Cardiac muscle cell (in vitro differentiated cells and primary cell): ENCODE data around the gene SYNPO2. TPM values are rescaled to one million over a fixed set of nuclear protein-coding genes. Genes with fewer than 3 reads are reported as not detected.
"Not testable (repeated sequence)": the region's sequence is repeated elsewhere in the genome, so short reads cannot be mapped to it uniquely, and the experiment has no call there.

Experiments
- DNase-seq, 2 donors: peaks; one replicate each; pipeline versions ENCODE4 v3.0.0 to v3.0.0-alpha.2; 2010 to 2017; ENCODE audit warnings: low read depth in 1 of 2, low spot score in 1 of 2
- H3K27ac ChIP-seq: fragments of 200-600 bp; sonication (generic); 2 replicates; pipeline ENCODE4 v1.5.1; 2016
- H3K27me3 ChIP-seq: fragments of 200-600 bp; sonication (generic); 2 replicates; pipeline ENCODE4 v1.6.0; 2016; ENCODE audit warnings: control low read depth
- H3K36me3 ChIP-seq: fragments of 200-600 bp; sonication (generic); 2 replicates; pipeline ENCODE4 v1.5.1; 2016; ENCODE audit warnings: control low read depth
- H3K4me1 ChIP-seq: fragments of 200-600 bp; sonication (generic); 2 replicates; pipeline ENCODE4 v1.8.1; 2017; ENCODE audit warnings: low read depth, mild to moderate bottlenecking, mixed run types
- H3K4me3 ChIP-seq: fragments of 200-600 bp; sonication (generic); 2 replicates; pipeline ENCODE4 v1.5.1; 2016; ENCODE audit warnings: mild to moderate bottlenecking
- H3K9me3 ChIP-seq: fragments of 200-600 bp; sonication (generic); 2 replicates; pipeline ENCODE4 v1.5.1; 2017; ENCODE audit warnings: low read depth, mild to moderate bottlenecking, control low read depth
- polyA plus RNA-seq: library from polyadenylated mRNA; unstranded; fragments of >200 nt; fragmentation: Nextera tagmentation; extraction: Ambion mirVana; gene quantifications from 2 replicates; pipeline ENCODE4 v1.2.1, GENCODE V29; 2016
- total RNA-seq: library from RNA; depleted of rRNA; stranded (reverse); fragments of >200 nt; gene quantifications from 2 replicates; pipeline ENCODE4 v1.2.3, GENCODE V29; 2016
- TF ChIP-seq, protein P1 (sequence below): IDR thresholded peaks from 2 replicates; pipeline ENCODE4 v1.5.1; 2012; ENCODE audit warnings: low read depth, mild to moderate bottlenecking, low read length

Gene SYNPO2
- total and polyA plus RNA-seq, 2 experiments from 2014 or later, result 14.7 to 35.6 TPM

- Histone ChIP-seq H3K4me3 (no peak overlapping the region), H3K9me3 (no peaks in the 10 kb centered on the region), H3K36me3 (no peaks in the 10 kb centered on the region), H3K27ac (peak overlapping the region; percentile 16), H3K4me1 (no peaks in the 10 kb centered on the region), H3K27me3 (no peaks in the 10 kb centered on the region)
- TF ChIP-seq, protein P1, sequence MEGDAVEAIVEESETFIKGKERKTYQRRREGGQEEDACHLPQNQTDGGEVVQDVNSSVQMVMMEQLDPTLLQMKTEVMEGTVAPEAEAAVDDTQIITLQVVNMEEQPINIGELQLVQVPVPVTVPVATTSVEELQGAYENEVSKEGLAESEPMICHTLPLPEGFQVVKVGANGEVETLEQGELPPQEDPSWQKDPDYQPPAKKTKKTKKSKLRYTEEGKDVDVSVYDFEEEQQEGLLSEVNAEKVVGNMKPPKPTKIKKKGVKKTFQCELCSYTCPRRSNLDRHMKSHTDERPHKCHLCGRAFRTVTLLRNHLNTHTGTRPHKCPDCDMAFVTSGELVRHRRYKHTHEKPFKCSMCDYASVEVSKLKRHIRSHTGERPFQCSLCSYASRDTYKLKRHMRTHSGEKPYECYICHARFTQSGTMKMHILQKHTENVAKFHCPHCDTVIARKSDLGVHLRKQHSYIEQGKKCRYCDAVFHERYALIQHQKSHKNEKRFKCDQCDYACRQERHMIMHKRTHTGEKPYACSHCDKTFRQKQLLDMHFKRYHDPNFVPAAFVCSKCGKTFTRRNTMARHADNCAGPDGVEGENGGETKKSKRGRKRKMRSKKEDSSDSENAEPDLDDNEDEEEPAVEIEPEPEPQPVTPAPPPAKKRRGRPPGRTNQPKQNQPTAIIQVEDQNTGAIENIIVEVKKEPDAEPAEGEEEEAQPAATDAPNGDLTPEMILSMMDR, result no peak
- peak in 1 of 2 donors; percentile 23 for DNase-seq
Observed at GRCh38 chr4:118869808-118870342, 18.8 kb upstream of the SYNPO2 start.

DNA sequence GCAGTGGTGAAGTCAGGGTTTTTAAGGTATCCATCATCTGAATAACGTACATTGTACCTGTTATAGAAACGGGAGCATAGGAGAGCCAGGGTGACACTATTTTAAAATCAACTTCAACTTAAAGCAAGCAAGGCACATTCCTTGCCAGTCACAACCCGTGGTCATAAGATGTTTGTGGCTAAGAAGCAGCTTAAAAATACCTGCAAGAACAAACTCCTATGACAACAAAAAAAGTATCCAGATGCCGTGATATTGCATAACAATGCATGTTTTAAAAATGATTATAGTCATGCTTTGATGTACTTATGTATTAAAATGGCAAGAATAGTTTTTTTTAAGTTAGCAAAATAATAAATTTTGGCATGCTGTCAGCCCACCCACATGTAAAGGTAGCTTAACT is 16.5 kb upstream of the SYNPO2 start:
- H3K9me3 ChIP-seq, result no peaks in the 10 kb centered on the region

DNA sequence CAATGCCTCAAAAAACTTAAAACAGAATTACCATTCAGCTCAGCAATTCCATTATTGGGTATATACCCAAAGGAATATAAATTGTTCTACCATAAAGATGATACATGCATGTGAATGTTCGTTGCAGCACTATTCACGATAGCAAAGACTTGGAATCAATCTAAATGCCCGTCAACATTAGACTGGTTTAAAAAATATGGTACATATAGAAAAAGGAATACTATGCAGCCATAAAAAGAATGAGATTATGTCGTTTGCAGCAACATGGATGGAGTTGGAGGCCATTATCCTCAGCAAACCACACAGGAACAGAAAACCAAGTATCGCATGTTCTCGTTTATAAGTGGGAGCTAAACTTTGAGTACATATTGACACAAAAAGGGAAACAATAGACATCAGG is 10.9 kb upstream of the SYNPO2 start:
- Histone ChIP-seq H3K36me3 (no peaks in the 10 kb centered on the region), H3K27me3 (no peaks in the 10 kb centered on the region), H3K27ac (no peak overlapping the region), H3K4me1 (no peaks in the 10 kb centered on the region), H3K4me3 (no peak overlapping the region), H3K9me3 (no peaks in the 10 kb centered on the region)
- TF ChIP-seq, protein P1, result no peak
- no peak for DNase-seq

More for the DNA sequence above, 16.5 kb upstream of the SYNPO2 start:
- no peaks in the 10 kb centered on the region for H3K27me3 ChIP-seq
- DNase-seq, result no peak
- no peaks in the 10 kb centered on the region for H3K4me1 ChIP-seq
- TF ChIP-seq, protein P1, result no peak
- no peak overlapping the region for H3K27ac ChIP-seq
- H3K4me3 ChIP-seq, result no peak overlapping the region
- no peaks in the 10 kb centered on the region for H3K36me3 ChIP-seq

GRCh38 chr4:118878507-118878906 is 10.1 kb upstream of the SYNPO2 start:
- not testable (repeated sequence) for DNase-seq, H3K36me3 ChIP-seq, H3K4me3 ChIP-seq, H3K4me1 ChIP-seq, H3K27me3 ChIP-seq, H3K27ac ChIP-seq, H3K9me3 ChIP-seq

- Histone ChIP-seq H3K36me3 (no peaks in the 10 kb centered on the region), H3K4me1 (no peaks in the 10 kb centered on the region), H3K9me3 (no peaks in the 10 kb centered on the region), H3K4me3 (no peak overlapping the region), H3K27me3 (no peaks in the 10 kb centered on the region), H3K27ac (no peak overlapping the region)
- DNase-seq, result no peak
- TF ChIP-seq, protein P1, result no peak
Observed at GRCh38 chr4:118879409-118879808, 9.2 kb upstream of the SYNPO2 start.

DNA sequence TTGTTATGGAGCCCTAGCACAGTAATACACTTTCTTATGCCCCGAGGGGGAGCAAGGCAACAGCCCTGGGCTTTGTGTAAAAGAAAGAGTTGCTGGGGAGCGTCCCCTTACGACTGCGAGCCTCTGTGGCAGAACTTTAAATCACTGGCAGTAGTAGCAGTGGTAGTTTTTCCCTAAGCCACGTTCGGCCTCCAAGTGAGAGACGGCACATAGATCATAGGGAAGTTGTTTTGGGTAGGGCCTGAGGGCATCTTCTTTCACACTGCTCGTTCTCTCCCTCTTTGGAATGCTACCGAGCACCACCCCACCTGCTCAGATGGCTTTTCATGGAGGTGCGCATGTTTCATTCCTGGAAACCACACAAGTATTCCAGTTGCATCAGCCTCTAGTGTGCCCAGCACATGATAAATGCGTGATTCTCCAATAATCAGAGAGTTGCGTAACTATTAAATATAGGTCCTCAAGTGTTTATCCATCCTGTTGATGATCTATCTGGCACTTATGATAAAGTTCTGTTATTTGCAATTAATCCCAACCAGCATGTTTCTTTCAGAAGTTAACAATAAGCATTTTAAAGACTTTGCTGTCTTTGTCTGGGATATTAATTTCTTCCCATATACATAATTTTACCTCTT is 7.0 kb upstream of the SYNPO2 start:
- H3K9me3 ChIP-seq, result no peaks in the 10 kb centered on the region
- DNase-seq, result no peak
- H3K27ac ChIP-seq, result no peak overlapping the region
- no peaks in the 10 kb centered on the region for H3K4me1 ChIP-seq
- no peaks in the 10 kb centered on the region for H3K27me3 ChIP-seq
- TF ChIP-seq, protein P1, result no peak
- H3K4me3 ChIP-seq, result no peak overlapping the region
- H3K36me3 ChIP-seq, result no peaks in the 10 kb centered on the region
